OCI-M2 (cell line): Measurements from ENCODE around the gene PLPPR1.

Source experiments
- DNase-seq: peaks from one replicate; lab custom pipeline; 2025; ENCODE audit not compliant: unreplicated experiment; lab: John Stamatoyannopoulos, UW

PLPPR1 gene

GRCh38 chr9:101028346-101029314 lies at the start of gene PLPPR1:
TSS of gene PLPPR1 (plus strand) at chr9:101028727.
- DNase-seq = no peak

GRCh38 chr9:100989731-100990130 lies 38.8 kb upstream of the PLPPR1 start:
- no peak for DNase-seq

GRCh38 chr9:100990605-100991381 lies 37.7 kb upstream of the PLPPR1 start:
- no peak for DNase-seq

- no peak for DNase-seq
These were observed 35.9 kb upstream of the PLPPR1 start for GRCh38 chr9:100992632-100993031.

- DNase-seq = no peak
These were observed 28.5 kb upstream of the PLPPR1 start for GRCh38 chr9:100999906-101000544.

GRCh38 chr9:101005246-101005645 lies 23.3 kb upstream of the PLPPR1 start:
- DNase-seq = no peak

GRCh38 chr9:101014566-101014965 lies 14.0 kb upstream of the PLPPR1 start:
- DNase-seq = no peak

GRCh38 chr9:101018467-101018866 lies 10.1 kb upstream of the PLPPR1 start:
- no peak for DNase-seq

GRCh38 chr9:101022704-101023103 lies 5.8 kb upstream of the PLPPR1 start:
- DNase-seq = no peak

- DNase-seq = no peak
These were observed 2.6 kb upstream of the PLPPR1 start for GRCh38 chr9:101025940-101026339.

GRCh38 chr9:101026824-101027223 lies 1.7 kb upstream of the PLPPR1 start:
- DNase-seq = no peak

- no peak for DNase-seq
These were observed 1.3 kb upstream of the PLPPR1 start for GRCh38 chr9:101027236-101027635.

GRCh38 chr9:101027733-101028345 lies 688 bp upstream of the PLPPR1 start:
- no peak for DNase-seq

GRCh38 chr9:101029315-101030085 lies 973 bp downstream of the PLPPR1 start:
- no peak for DNase-seq

GRCh38 chr9:101030086-101030391 lies 1.5 kb downstream of the PLPPR1 start:
- DNase-seq = no peak

- no peak for DNase-seq
These were observed 3.9 kb downstream of the PLPPR1 start for GRCh38 chr9:101032426-101032825.

- DNase-seq = no peak
These were observed 5.7 kb downstream of the PLPPR1 start for GRCh38 chr9:101034222-101034621.

GRCh38 chr9:101035098-101035497 lies 6.6 kb downstream of the PLPPR1 start:
- DNase-seq = no peak

GRCh38 chr9:101037430-101037829 lies 8.9 kb downstream of the PLPPR1 start:
- no peak for DNase-seq

GRCh38 chr9:101038488-101038887 lies 10.0 kb downstream of the PLPPR1 start:
- DNase-seq = no peak
